A549 (cell line): ENCODE data around the gene MIPOL1. TPM values are rescaled to one million over a fixed set of nuclear protein-coding genes. Genes with fewer than 3 reads are reported as not detected.

Experiments used
- ATAC-seq, 2 experiments: fragments of 200-7000 bp in 1 of 2; fragments of >200 bp in 1 of 2; cut with Nextera tagmentation in 1 of 2; cut with Tn5 transposase in 1 of 2; 3 replicates each; pipeline versions ENCODE4 v1.8.0 to v1.9.1; 2018 to 2020; ENCODE audit warnings: mild to moderate bottlenecking in 1 of 2, moderate library complexity in 1 of 2
- CTCF ChIA-PET: fragments of 300-600 bp; sonication (Branson Sonifier 250); formaldehyde crosslinking; extraction: SDS; loops from one replicate; lab custom pipeline; 2021; ENCODE audit warnings: antibody characterized with exemption, inconsistent platforms; lab: Yijun Ruan, JAX
- POLR2A ChIA-PET: fragments of 350-600 bp; formaldehyde crosslinking; extraction: SDS; loops from one replicate; lab custom pipeline; 2021; ENCODE audit warnings: antibody characterized with exemption, inconsistent platforms; lab: Yijun Ruan, JAX
- DNase-seq, 2 experiments: peaks; one replicate each; pipeline versions ENCODE4 v3.0.0 to v3.0.0-alpha.2; 2011 to 2016; ENCODE audit warnings: low read depth in 1 of 2, low spot score in 1 of 2
- FAIRE-seq: peaks from 2 replicates; lab custom pipeline; 2011; peaks lifted over from hg19 to GRCh38; lab: Jason Lieb, UNC
- H3K27ac ChIP-seq, 2 experiments: fragments of >200 bp; sonication (Bioruptor Twin); formaldehyde crosslinking; 3 replicates each; pipeline ENCODE4 v1.5.1; 2016 to 2017
- H3K4me1 ChIP-seq: fragments of >200 bp; sonication (Bioruptor Twin); formaldehyde crosslinking; 3 replicates; pipeline ENCODE4 v1.6.1; 2016
- H3K4me2 ChIP-seq: fragments of >200 bp; sonication (Bioruptor Twin); formaldehyde crosslinking; 3 replicates; pipeline ENCODE4 v1.6.1; 2016
- H3K4me3 ChIP-seq: fragments of >200 bp; sonication (Bioruptor Twin); formaldehyde crosslinking; 3 replicates; pipeline ENCODE4 v1.5.1; 2016
- H3K9me3 ChIP-seq: fragments of >200 bp; sonication (Bioruptor Twin); formaldehyde crosslinking; 3 replicates; pipeline ENCODE4 v1.6.1; 2016
- ATOH8 ChIP-seq: fragments of 250-450 bp; sonication (Bioruptor Pico); IDR thresholded peaks from 2 replicates; pipeline ENCODE4 v1.5.0; 2020; ENCODE audit warnings: low read depth, mild to moderate bottlenecking, moderate library complexity
- CBX2 ChIP-seq: fragments of 200-600 bp; sonication (generic); IDR thresholded peaks from 2 replicates; pipeline ENCODE4 v1.6.1; 2016; ENCODE audit warnings: low read depth, mild to moderate bottlenecking, borderline replicate concordance
- CHD2 ChIP-seq: fragments of 150-350 bp; IDR thresholded peaks from 2 replicates; pipeline ENCODE4 v1.6.1; 2014; ENCODE audit warnings: low read length; ENCODE audit not compliant: partially characterized antibody
- CHD4 ChIP-seq: fragments of 200-600 bp; sonication (generic); IDR thresholded peaks from 2 replicates; pipeline ENCODE4 v1.6.1; 2016; ENCODE audit warnings: antibody characterized with exemption, mild to moderate bottlenecking, borderline replicate concordance
- EHF ChIP-seq: fragments of 250-450 bp; sonication (Bioruptor Pico); IDR thresholded peaks from 2 replicates; pipeline ENCODE4 v1.5.0; 2020; ENCODE audit warnings: mild to moderate bottlenecking
- EP300 ChIP-seq, 2 experiments: fragments of >200 bp; sonication (Bioruptor Twin); formaldehyde crosslinking; IDR thresholded peaks; 2 replicates in 1 of 2; 3 replicates in 1 of 2; pipeline ENCODE4 v1.6.1; 2016 to 2017
- FOSB ChIP-seq: fragments of 250-450 bp; sonication (Bioruptor Pico); IDR thresholded peaks from 2 replicates; pipeline ENCODE4 v1.5.0; 2020; ENCODE audit warnings: mild to moderate bottlenecking, moderate library complexity
- FOSL2 ChIP-seq, 2 experiments: fragments of 450-650 bp in 1 of 2; fragments of >200 bp in 1 of 2; sonication (Bioruptor Twin) in 1 of 2; formaldehyde crosslinking; IDR thresholded peaks; 2 replicates each; pipeline versions ENCODE4 v1.5.0 to v1.6.1; 2016 to 2020; ENCODE audit warnings: mild to moderate bottlenecking in 1 of 2, moderate library complexity in 1 of 2
- GATA3 ChIP-seq: IDR thresholded peaks from 2 replicates; pipeline ENCODE4 v1.6.1; 2012; ENCODE audit warnings: borderline replicate concordance
- HDAC2 ChIP-seq: fragments of 200-600 bp; sonication (generic); IDR thresholded peaks from 2 replicates; pipeline ENCODE4 v1.6.1; 2016
- HMGXB4 ChIP-seq: fragments of 250-450 bp; sonication (Bioruptor Pico); IDR thresholded peaks from 2 replicates; pipeline ENCODE4 v1.5.0; 2021; ENCODE audit warnings: mild to moderate bottlenecking, moderate library complexity, borderline replicate concordance
- HOXB13 ChIP-seq: fragments of 250-450 bp; sonication (Bioruptor Pico); IDR thresholded peaks from 2 replicates; pipeline ENCODE4 v1.5.0; 2020; ENCODE audit warnings: low read depth, mild to moderate bottlenecking, moderate library complexity
- JUN ChIP-seq, 2 experiments: fragments of >200 bp; sonication (Bioruptor Twin); formaldehyde crosslinking; IDR thresholded peaks; 2 replicates in 1 of 2; 3 replicates in 1 of 2; pipeline ENCODE4 v1.6.1; 2016 to 2017
- JUNB ChIP-seq: fragments of >200 bp; sonication (Bioruptor Twin); formaldehyde crosslinking; IDR thresholded peaks from 2 replicates; pipeline ENCODE4 v1.6.1; 2016
- KDM1A ChIP-seq: fragments of 200-600 bp; sonication (generic); IDR thresholded peaks from 2 replicates; pipeline ENCODE4 v1.6.1; 2016; ENCODE audit warnings: low read depth, mild to moderate bottlenecking
- KDM5A ChIP-seq: fragments of 200-600 bp; sonication (generic); IDR thresholded peaks from 2 replicates; pipeline ENCODE4 v1.6.1; 2016; ENCODE audit warnings: antibody characterized with exemption, mild to moderate bottlenecking
- MAFK ChIP-seq: fragments of 450-650 bp; IDR thresholded peaks from 2 replicates; pipeline ENCODE4 v1.6.1; 2014; ENCODE audit not compliant: partially characterized antibody
- NPAS2 ChIP-seq: fragments of 250-450 bp; sonication (Bioruptor Pico); IDR thresholded peaks from 2 replicates; pipeline ENCODE4 v1.8.0; 2022; ENCODE audit warnings: mild to moderate bottlenecking, moderate library complexity, borderline replicate concordance
- NR3C1 ChIP-seq: fragments of >200 bp; sonication (Bioruptor Twin); formaldehyde crosslinking; IDR thresholded peaks from 3 replicates; pipeline ENCODE4 v1.6.1; 2017
- POLR2AphosphoS2 ChIP-seq: conservative IDR thresholded peaks from 2 replicates; pipeline ENCODE4 v1.6.1; 2012; ENCODE audit warnings: low read length, improper control_type of control experiment, inconsistent platforms
- RAD21 ChIP-seq, 2 experiments: fragments of >200 bp in 1 of 2; sonication (Bioruptor Twin) in 1 of 2; formaldehyde crosslinking in 1 of 2; IDR thresholded peaks in 1 of 2; conservative IDR thresholded peaks in 1 of 2; 2 replicates in 1 of 2; 3 replicates in 1 of 2; pipeline ENCODE4 v1.6.1; 2012 to 2018; ENCODE audit warnings: inconsistent platforms in 1 of 2
- RCOR1 ChIP-seq: fragments of 150-350 bp; IDR thresholded peaks from 2 replicates; pipeline ENCODE4 v1.6.1; 2014; ENCODE audit warnings: antibody characterized with exemption, low read length, low read depth
- REST ChIP-seq: fragments of 200-600 bp; sonication (generic); IDR thresholded peaks from 2 replicates; pipeline ENCODE4 v1.6.1; 2016; ENCODE audit warnings: antibody characterized with exemption, mild to moderate bottlenecking, moderate library complexity
- SMC3 ChIP-seq: fragments of >200 bp; sonication (Bioruptor Twin); formaldehyde crosslinking; IDR thresholded peaks from 3 replicates; pipeline ENCODE4 v1.6.1; 2018; ENCODE audit warnings: inconsistent platforms
- WGBS: methylation state at CpG from one replicate; pipeline ENCODE4 v1.1.6; 2017; ENCODE audit errors: missing lambda C conversion rate; 5-methylcytosine and 5-hydroxymethylcytosine counted together
- polyA plus RNA-seq, 4 experiments: library from polyadenylated mRNA; depleted of rRNA in 3 of 4; stranded (reverse); fragments of >200 nt; fragmentation: RNase III in 1 of 4; extraction: RNeasy Plus Mini Kit Qiagen cat#74134 plus additional on column Dnase treatment in 1 of 4; gene quantifications; 2 replicates in 3 of 4; 3 replicates in 1 of 4; pipeline ENCODE4 v1.2.3, GENCODE V29; 2011 to 2017
- TF ChIP-seq, protein P1 (sequence below): IDR thresholded peaks from 2 replicates; pipeline ENCODE4 v1.6.1; 2012

Gene MIPOL1
- polyA plus RNA-seq, 2 of the 4 experiments (the other 2 are of a cell fraction), result 5.2 to 13.4 TPM

DNA sequence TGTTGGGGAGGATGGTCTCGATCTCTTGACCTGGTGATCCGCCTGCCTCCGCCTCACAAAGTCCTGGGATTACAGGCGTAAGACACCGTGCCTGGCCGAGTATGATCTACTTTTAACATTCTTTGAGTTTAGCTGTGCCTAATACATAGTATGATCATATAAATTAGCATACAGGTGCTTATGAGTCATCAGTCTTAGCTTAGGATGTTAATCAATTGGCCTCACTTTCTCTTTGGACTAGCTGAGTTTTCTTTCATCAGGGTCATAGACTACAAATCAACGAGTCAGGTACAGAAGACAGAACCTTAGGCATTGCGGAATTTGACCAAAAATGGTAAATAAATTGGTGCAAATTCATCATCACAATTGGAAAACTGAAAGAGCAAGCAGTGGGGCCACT, 27.5 kb upstream of the MIPOL1 start:
- POLR2A ChIA-PET, result no interaction called here
- CTCF ChIA-PET, result interaction anchor here (3.1 kb wide), 1 partner anchor 27 kb away, joined by 12 read pairs; the partner anchor contains the start of gene MIPOL1

DNA sequence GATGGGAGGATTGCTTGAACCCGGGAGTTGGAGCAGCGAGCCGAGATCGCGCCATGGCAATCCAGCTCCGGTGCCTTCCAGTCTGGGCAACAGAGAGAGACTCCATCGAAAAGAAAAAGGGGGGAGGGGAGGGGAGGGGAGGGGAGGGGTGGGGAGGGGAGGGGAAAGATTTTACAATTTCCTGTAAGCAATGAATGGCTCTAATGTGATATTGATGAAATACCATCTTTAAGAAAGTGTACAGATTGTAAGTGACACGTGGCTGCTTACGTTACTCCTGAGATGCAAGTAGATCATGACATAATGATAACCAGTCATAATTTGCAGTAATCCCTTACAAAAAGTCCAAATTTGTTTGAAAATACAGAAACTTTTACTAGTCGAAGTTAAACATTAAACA, 26.7 kb upstream of the MIPOL1 start:
- Histone ChIP-seq H3K4me3 (no peak overlapping the region), H3K4me1 (peaks cover 7% of the 10 kb centered on the region; the same call in 2 of the 3 replicates), H3K4me2 (no peak overlapping the region), H3K27ac (no peak overlapping the region), H3K9me3 (no peaks in the 10 kb centered on the region)
- no peak for ATAC-seq
- TF ChIP-seq RCOR1, result no peak
- TF ChIP-seq REST, result no peak
- no peak for TF ChIP-seq GATA3
- no peak for TF ChIP-seq JUNB
- TF ChIP-seq KDM5A, result no peak
- no peak for TF ChIP-seq EP300 (IDR thresholded peaks at IDR 0.05)
- no peak for TF ChIP-seq ATOH8 (CRISPR knock-in tag)
- no peak for TF ChIP-seq CHD2
- no peak for TF ChIP-seq CBX2
- no peak for FAIRE-seq
- CTCF ChIA-PET, result interaction anchor here (0.6 to 3.1 kb wide), 8 partner anchors 17 to 514 kb away, joined by 3 to 12 read pairs (median 3); partner anchors contain the start of gene MIPOL1
- WGBS, result 69% methylated on average over 10 of the region's 10 CpGs
- POLR2A ChIA-PET, result interaction anchor here (1.3 to 2.5 kb wide), 2 partner anchors 27 to 59 kb away, joined by 4 to 20 read pairs; partner anchors contain the start of gene MIPOL1
- no peak for DNase-seq

More for the DNA sequence above, 27.5 kb upstream of the MIPOL1 start:
- H3K27ac ChIP-seq, result no peak overlapping the region
- no peak overlapping the region for H3K4me3 ChIP-seq
- no peak overlapping the region for H3K4me2 ChIP-seq
- WGBS, result 80% methylated on average over 8 of the region's 8 CpGs
- peaks cover 7% of the 10 kb centered on the region; the same call in 2 of the 3 replicates for H3K4me1 ChIP-seq
- no peaks in the 10 kb centered on the region for H3K9me3 ChIP-seq
- ATAC-seq (no peak), FAIRE-seq (no peak), DNase-seq (no peak)
- TF ChIP-seq FOSL2 (IDR thresholded peaks at IDR 0.05) (no peak), FOSL2 (CRISPR knock-in tag; IDR thresholded peaks at IDR 0.05) (0 out of 2 replicates have a peak, but pooled peaks have one; percentile 18), MAFK (no peak)

GRCh38 chr14:37171678-37172023, 26.1 kb upstream of the MIPOL1 start:
- DNase-seq, result no peak
- peaks cover 7% of the 10 kb centered on the region; the same call in 2 of the 3 replicates for H3K4me1 ChIP-seq
- peak overlapping the region; percentile 82 to 89 for H3K27ac ChIP-seq
- ChIA-PET CTCF (interaction anchor here (0.7 to 3.1 kb wide), 8 partner anchors 18 to 566 kb away, joined by 3 to 12 read pairs (median 4); partner anchors contain the start of gene MIPOL1), POLR2A (interaction anchor here (1.0 to 2.5 kb wide), 4 partner anchors 26 to 509 kb away, joined by 3 to 20 read pairs (median 4); partner anchors contain the start of gene MIPOL1)
- no peaks in the 10 kb centered on the region for H3K9me3 ChIP-seq
- FAIRE-seq, result no peak
- TF ChIP-seq JUN (IDR thresholded peaks at IDR 0.05), result no peak
- no peak for TF ChIP-seq CHD4
- no peak for TF ChIP-seq NPAS2
- no peak for TF ChIP-seq HMGXB4
- no peak for TF ChIP-seq NR3C1
- TF ChIP-seq, protein P1, sequence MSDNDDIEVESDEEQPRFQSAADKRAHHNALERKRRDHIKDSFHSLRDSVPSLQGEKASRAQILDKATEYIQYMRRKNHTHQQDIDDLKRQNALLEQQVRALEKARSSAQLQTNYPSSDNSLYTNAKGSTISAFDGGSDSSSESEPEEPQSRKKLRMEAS, result no peak
- no peak for TF ChIP-seq FOSB
- TF ChIP-seq HDAC2, result no peak
- no peak for TF ChIP-seq RAD21 (conservative IDR thresholded peaks at IDR 0.05 in 1 of 2, IDR thresholded peaks at IDR 0.05 in 1 of 2)
- no peak for TF ChIP-seq EHF (CRISPR knock-in tag)
- no peak for TF ChIP-seq GATA3
- no peak for TF ChIP-seq HOXB13 (CRISPR knock-in tag)
- TF ChIP-seq KDM1A, result no peak
- TF ChIP-seq MAFK, result no peak
- no peak for TF ChIP-seq POLR2AphosphoS2
- no peak for TF ChIP-seq SMC3
- 4% methylated on average over 6 of the region's 6 CpGs for WGBS
- peak overlapping the region; percentile 59 for H3K4me3 ChIP-seq
- peak overlapping the region; percentile 86 for H3K4me2 ChIP-seq
- peak; percentile 62 to 67 for ATAC-seq
